Tibial artery (tissue), 4 donors: ENCODE results near the gene TFDP1.
A peak's percentile ranks its signal among the peaks of the same experiment; 100 is the strongest.

Source experiments
- DNase-seq, 2 donors: peaks; one replicate each; pipeline ENCODE4 v3.0.0-alpha.2; 2019
- H3K27ac ChIP-seq, 2 donors: fragments of 200-600 bp; sonication (generic) in 1 of 2; 1 replicate in 1 of 2; 2 replicates in 1 of 2; pipeline ENCODE4 v1.5.1; 2018 to 2019; ENCODE audit warnings: mild to moderate bottlenecking in 1 of 2
- H3K27me3 ChIP-seq, 2 donors: fragments of 200-600 bp; sonication (generic) in 1 of 2; one replicate each; pipeline versions ENCODE4 v1.5.1 to v1.6.0; 2016 to 2019
- H3K36me3 ChIP-seq, 3 donors: fragments of 200-600 bp; sonication (generic) in 2 of 3; one replicate each; pipeline ENCODE4 v1.5.1; 2016 to 2019; ENCODE audit warnings: mild to moderate bottlenecking in 2 of 3
- H3K4me1 ChIP-seq, 4 donors: fragments of 200-600 bp; sonication (generic) in 2 of 4; 1 replicate in 3 of 4; 2 replicates in 1 of 4; pipeline ENCODE4 v1.5.1; 2016 to 2019
- H3K4me3 ChIP-seq, 2 donors: fragments of 200-600 bp; sonication (generic) in 1 of 2; 1 replicate in 1 of 2; 2 replicates in 1 of 2; pipeline ENCODE4 v1.5.1; 2018 to 2019; ENCODE audit warnings: mild to moderate bottlenecking in 2 of 2
- H3K9me3 ChIP-seq, 3 donors: fragments of 200-600 bp; sonication (generic) in 1 of 3; one replicate each; pipeline ENCODE4 v1.5.1; 2016 to 2019
- CTCF ChIP-seq, 2 experiments: fragments of 200-600 bp in 1 of 2; fragments of 450-650 bp in 1 of 2; IDR thresholded peaks; one replicate each; pipeline ENCODE4 v1.5.1; 2017 to 2019; ENCODE audit warnings: antibody characterized with exemption in 2 of 2, mild to moderate bottlenecking in 1 of 2, moderate library complexity in 1 of 2
- intact Hi-C: fragments of 100-400 bp; cut with DNase I; formaldehyde crosslinking; loops from one replicate; pipeline ENCODE4 v1.15.0; 2023; ENCODE audit warnings: low total_unique reads

TFDP1 gene

DNA sequence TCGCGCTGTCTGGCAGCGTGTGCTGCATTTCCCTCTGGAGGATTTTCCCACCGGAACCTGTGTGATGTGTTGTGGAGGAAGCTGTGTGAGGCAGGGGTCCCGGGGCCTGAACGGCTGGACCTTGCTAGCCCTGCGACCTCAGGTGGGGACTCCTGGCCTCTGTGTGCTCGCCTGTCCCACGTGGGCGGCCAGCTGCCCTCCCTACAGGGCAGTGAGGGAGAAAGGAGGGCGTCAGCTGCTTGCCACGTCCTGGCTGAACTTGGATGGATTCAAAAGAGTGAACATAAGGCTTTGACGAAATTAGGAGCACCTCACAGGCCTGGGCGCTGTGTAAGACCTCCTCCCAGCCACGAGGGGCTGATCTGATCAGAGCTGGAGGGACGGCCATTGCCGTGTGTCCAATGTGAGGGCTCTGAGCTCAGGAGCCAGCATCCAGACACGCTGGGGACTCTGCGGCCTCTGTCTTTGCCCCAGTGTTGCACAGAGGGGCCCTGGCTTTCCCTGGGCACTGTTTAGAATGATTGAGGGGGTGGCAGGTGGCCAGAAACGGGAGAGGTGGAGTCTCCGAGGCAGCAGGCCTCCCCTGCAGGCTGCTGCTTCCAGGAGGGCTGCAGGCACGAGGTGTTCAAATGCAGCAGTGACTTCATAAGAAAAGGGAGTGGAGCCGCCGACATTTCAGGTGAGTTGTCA, 13.0 kb downstream of the TFDP1 start:
- peaks cover 0 to 23% (median 3%) of the 10 kb centered on the region in 3 donors for H3K36me3 ChIP-seq
- DNase-seq = peak; percentile 10 to 48
- no peaks in the 10 kb centered on the region for H3K27me3 ChIP-seq
- TF ChIP-seq CTCF (IDR thresholded peaks at IDR 0.05) = no peak
- no peaks in the 10 kb centered on the region for H3K9me3 ChIP-seq
- H3K27ac ChIP-seq = no peak overlapping the region
- intact Hi-C loops = no loop called here
- H3K4me1 ChIP-seq = no peaks in the 10 kb centered on the region
- H3K4me3 ChIP-seq = no peak overlapping the region

- intact Hi-C loops = no loop called here
- no peak for TF ChIP-seq CTCF (IDR thresholded peaks at IDR 0.05)
Measured at GRCh38 chr13:113598081-113598410, 13.5 kb downstream of the TFDP1 start.

DNA sequence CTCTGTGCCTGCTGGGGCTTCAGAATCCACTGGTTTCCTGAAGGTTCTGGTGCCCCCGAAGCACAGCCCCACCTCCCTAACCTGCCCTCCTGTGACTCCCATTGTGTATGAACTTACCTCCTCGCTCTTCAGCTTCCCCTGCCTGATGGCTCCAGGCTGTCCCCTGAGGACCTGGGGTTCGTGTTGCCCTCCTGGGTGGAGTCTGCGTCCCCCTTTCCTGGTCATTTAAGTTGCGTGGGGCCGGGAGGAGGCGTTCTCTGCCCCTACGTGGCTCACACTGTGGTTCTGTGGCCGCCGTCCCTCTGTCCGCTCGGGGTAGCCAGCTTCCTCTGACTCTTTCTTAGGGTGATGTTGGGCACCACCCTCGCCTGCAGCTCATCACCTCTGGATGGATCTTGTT, 13.9 kb downstream of the TFDP1 start:
- H3K4me3 ChIP-seq = no peak overlapping the region
- H3K4me1 ChIP-seq = no peaks in the 10 kb centered on the region
- intact Hi-C loops = no loop called here
- no peaks in the 10 kb centered on the region for H3K9me3 ChIP-seq
- no peaks in the 10 kb centered on the region for H3K27me3 ChIP-seq
- no peak overlapping the region for H3K27ac ChIP-seq
- TF ChIP-seq CTCF (IDR thresholded peaks at IDR 0.05) = no peak
- peak; percentile 14 to 50 for DNase-seq
- peaks cover 0 to 23% (median 3%) of the 10 kb centered on the region in 3 donors for H3K36me3 ChIP-seq

More at GRCh38 chr13:113598081-113598410, 13.5 kb downstream of the TFDP1 start:
- H3K36me3 ChIP-seq = peaks cover 0 to 23% (median 3%) of the 10 kb centered on the region in 3 donors
- peak; percentile 13 to 39 for DNase-seq
- no peak overlapping the region for H3K27ac ChIP-seq
- H3K9me3 ChIP-seq = no peaks in the 10 kb centered on the region
- no peaks in the 10 kb centered on the region for H3K27me3 ChIP-seq
- no peaks in the 10 kb centered on the region for H3K4me1 ChIP-seq
- H3K4me3 ChIP-seq = no peak overlapping the region

DNA sequence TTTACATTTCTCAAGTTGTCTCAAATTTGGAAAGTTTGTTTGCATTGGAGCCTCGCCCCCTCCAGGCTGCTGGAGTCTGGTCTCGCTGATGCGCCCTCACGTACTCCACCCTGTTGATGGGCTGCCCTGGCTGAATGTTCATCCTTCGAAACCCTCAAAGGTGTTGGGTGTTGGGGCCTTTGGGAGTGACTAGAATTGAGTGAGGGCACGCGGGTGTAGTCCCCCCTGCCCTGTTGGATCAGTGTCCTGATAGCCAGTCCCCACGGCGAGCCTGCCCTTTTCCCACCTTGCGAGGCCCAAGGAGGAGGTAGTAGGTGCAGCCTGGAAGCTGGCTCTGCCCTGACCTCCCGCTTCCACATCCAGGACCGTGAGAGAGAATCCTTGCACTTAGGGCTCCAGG, 14.8 kb downstream of the TFDP1 start:
- intact Hi-C loops = no loop called here

DNA sequence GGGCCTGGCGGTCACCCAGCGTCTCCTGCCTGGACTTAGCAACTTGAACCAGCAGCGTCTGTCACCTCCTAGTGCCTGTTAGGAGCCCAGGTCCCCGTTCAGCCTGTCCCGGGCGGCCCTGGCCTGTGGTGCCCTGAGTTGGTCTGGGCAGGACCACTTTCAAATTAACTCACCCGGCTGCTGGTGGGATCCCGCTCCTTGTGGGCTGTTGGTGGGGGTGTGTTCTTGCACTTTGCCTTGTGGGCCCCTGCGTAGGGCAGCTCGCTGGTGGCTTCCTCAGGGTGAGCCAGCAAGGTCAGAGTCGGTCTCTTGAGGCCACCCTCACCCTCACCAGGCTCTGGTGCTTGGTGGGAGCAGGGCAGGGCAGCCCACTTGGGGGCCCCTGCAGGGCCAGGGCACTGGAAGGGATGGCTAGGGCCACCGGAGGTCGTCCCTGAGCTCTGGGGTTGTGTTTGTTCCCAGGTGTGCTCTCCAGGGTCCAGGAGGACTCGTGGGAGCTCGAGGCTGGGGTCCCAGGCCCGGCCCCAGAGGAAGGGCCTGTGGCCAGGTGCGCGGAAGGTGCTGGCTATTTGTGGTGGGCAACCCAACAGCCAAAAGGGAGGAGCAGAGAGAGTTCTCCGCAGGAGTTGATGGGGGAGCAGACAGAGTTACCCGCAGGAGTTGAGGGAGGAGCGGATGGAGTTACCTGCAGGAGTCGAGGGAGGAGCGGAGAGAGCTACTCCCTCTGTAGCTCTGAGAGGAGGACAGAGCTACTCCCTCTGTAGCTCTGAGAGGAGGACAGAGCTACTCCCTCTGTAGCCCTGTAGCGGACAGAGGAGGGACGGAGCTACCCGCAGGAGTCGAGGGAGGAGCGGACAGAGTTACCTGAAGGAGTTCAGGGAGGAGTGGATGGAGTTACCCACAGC, 16.9 kb downstream of the TFDP1 start:
- Histone ChIP-seq H3K9me3 (no peaks in the 10 kb centered on the region), H3K27me3 (no peaks in the 10 kb centered on the region), H3K4me1 (no peaks in the 10 kb centered on the region), H3K27ac (no peak overlapping the region), H3K36me3 (peaks cover 0 to 30% (median 3%) of the 10 kb centered on the region in 3 donors), H3K4me3 (no peak overlapping the region)
- intact Hi-C loops = no loop called here
- no peak for DNase-seq
- no peak for TF ChIP-seq CTCF (IDR thresholded peaks at IDR 0.05)

More for the DNA sequence above, 14.8 kb downstream of the TFDP1 start:
- H3K4me1 ChIP-seq = no peaks in the 10 kb centered on the region
- peak in 1 of 2 donors; percentile 43 for DNase-seq
- no peaks in the 10 kb centered on the region for H3K27me3 ChIP-seq
- H3K27ac ChIP-seq = no peak overlapping the region
- H3K4me3 ChIP-seq = no peak overlapping the region
- H3K36me3 ChIP-seq = peaks cover 0 to 23% (median 3%) of the 10 kb centered on the region in 3 donors
- TF ChIP-seq CTCF (IDR thresholded peaks at IDR 0.05) = no peak
- H3K9me3 ChIP-seq = no peaks in the 10 kb centered on the region
